Lower leg skin (tissue), 3 donors: Measurements from ENCODE around the gene TRIAP1.

Experiments used
- CTCF ChIP-seq, 3 donors: fragments of 450-650 bp; IDR thresholded peaks; one replicate each; pipeline ENCODE4 v1.5.1; 2016; ENCODE audit warnings: antibody characterized with exemption in 3 of 3, mild to moderate bottlenecking in 3 of 3, moderate library complexity in 2 of 3
- POLR2A ChIP-seq, 2 donors: fragments of 450-650 bp; IDR thresholded peaks; one replicate each; pipeline ENCODE4 v1.6.1; 2016 to 2017; ENCODE audit warnings: antibody characterized with exemption in 2 of 2, mild to moderate bottlenecking in 1 of 2, moderate library complexity in 1 of 2

DNA sequence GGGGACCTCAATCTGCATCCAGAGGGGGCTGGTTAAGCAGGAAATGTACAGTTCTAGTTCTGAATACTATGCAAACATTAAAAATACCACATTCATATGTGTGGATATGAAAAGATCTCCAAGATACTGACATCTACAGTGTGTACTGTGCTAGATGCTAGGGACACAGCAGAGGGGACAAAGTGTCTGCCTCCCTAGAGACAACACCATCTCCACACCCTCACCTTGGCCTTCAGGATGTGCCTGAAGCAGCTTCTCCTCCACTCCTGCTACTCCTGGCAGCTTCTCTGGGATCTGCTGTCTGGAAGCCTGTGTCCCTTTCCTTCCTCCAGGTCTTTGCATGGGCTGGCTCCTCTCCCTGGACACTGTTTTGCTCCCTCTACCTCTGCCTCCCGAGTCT lies 34.0 kb upstream of the TRIAP1 start:
- TF ChIP-seq CTCF (IDR thresholded peaks at IDR 0.05) = no peak
- TF ChIP-seq POLR2A (IDR thresholded peaks at IDR 0.05) = no peak
